Neural progenitor cell (in vitro differentiated cells): ENCODE results near the gene PEX11B. TPM values are rescaled to one million over a fixed set of nuclear protein-coding genes. Genes with fewer than 3 reads are reported as not detected.
A peak's percentile ranks its signal among the peaks of the same experiment; 100 is the strongest.

Experiments used
- DNase-seq: peaks from one replicate; pipeline ENCODE4 v3.0.0-alpha.2; 2016; ENCODE audit warnings: low spot score
- H2AFZ ChIP-seq: fragments of 200-600 bp; sonication (generic); replicated peaks from 2 replicates; pipeline ENCODE4 v1.6.1; 2016; ENCODE audit warnings: antibody characterized with exemption
- H3F3A ChIP-seq: fragments of 200-600 bp; sonication (generic); 2 replicates; pipeline ENCODE4 v1.6.1; 2016; ENCODE audit warnings: antibody characterized with exemption, low read depth
- H3K27ac ChIP-seq: fragments of 200-600 bp; sonication (generic); 2 replicates; pipeline ENCODE4 v1.5.1; 2016; ENCODE audit warnings: mild to moderate bottlenecking
- H3K27me3 ChIP-seq: fragments of 200-600 bp; sonication (generic); 2 replicates; pipeline ENCODE4 v1.6.1; 2016; ENCODE audit warnings: mild to moderate bottlenecking, moderate library complexity
- H3K36me3 ChIP-seq: fragments of 200-600 bp; sonication (generic); 2 replicates; pipeline ENCODE4 v1.5.1; 2016
- H3K4me1 ChIP-seq: fragments of 200-600 bp; sonication (generic); 2 replicates; pipeline ENCODE4 v1.6.1; 2016; ENCODE audit warnings: mixed run types
- H3K4me2 ChIP-seq: fragments of 200-600 bp; sonication (generic); 2 replicates; pipeline ENCODE4 v1.6.1; 2016
- H3K4me3 ChIP-seq: fragments of 200-600 bp; sonication (generic); 2 replicates; pipeline ENCODE4 v1.5.1; 2016
- H3K79me2 ChIP-seq: fragments of 200-600 bp; sonication (generic); 2 replicates; pipeline ENCODE4 v1.6.1; 2016; ENCODE audit warnings: low read depth
- H3K9ac ChIP-seq: fragments of 200-600 bp; sonication (generic); 2 replicates; pipeline ENCODE4 v1.6.1; 2016
- H3K9me3 ChIP-seq: fragments of 200-600 bp; sonication (generic); 2 replicates; pipeline ENCODE4 v1.5.1; 2016; ENCODE audit warnings: low read depth
- H4K20me1 ChIP-seq: fragments of 200-600 bp; sonication (generic); 2 replicates; pipeline ENCODE4 v1.6.1; 2016; ENCODE audit warnings: low read depth
- H3K27ac Mint-ChIP-seq: 3 replicates; pipeline ENCODE4 v1.8.0; 2021; ENCODE audit warnings: mixed read lengths
- H3K27me3 Mint-ChIP-seq: 2 replicates; pipeline ENCODE4 v1.8.0; 2022; ENCODE audit warnings: low read depth, mild to moderate bottlenecking, inconsistent platforms, moderate library complexity, mixed read lengths; ENCODE audit not compliant: insufficient read depth
- H3K36me3 Mint-ChIP-seq: 3 replicates; pipeline ENCODE4 v1.8.0; 2021; ENCODE audit warnings: mixed read lengths
- H3K4me1 Mint-ChIP-seq: 3 replicates; pipeline ENCODE4 v1.8.0; 2021; ENCODE audit warnings: mixed read lengths
- H3K4me3 Mint-ChIP-seq: 3 replicates; pipeline ENCODE4 v1.8.0; 2021; ENCODE audit warnings: mild to moderate bottlenecking, moderate library complexity, mixed read lengths
- H3K9me3 Mint-ChIP-seq: 3 replicates; pipeline ENCODE4 v1.8.0; 2020; ENCODE audit warnings: mixed read lengths
- EZH2 ChIP-seq: fragments of 200-600 bp; sonication (generic); IDR thresholded peaks from 2 replicates; pipeline ENCODE4 v1.6.1; 2017; ENCODE audit warnings: antibody characterized with exemption, mild to moderate bottlenecking, moderate library complexity
- EZH2phosphoT487 ChIP-seq: fragments of 200-600 bp; sonication (generic); IDR thresholded peaks from 2 replicates; pipeline ENCODE4 v1.6.1; 2017; ENCODE audit warnings: antibody characterized with exemption
- total RNA-seq: library from RNA; depleted of rRNA; stranded (reverse); fragments of >200 nt; gene quantifications from 2 replicates; pipeline ENCODE4 v1.2.3, GENCODE V29; 2015; ENCODE audit warnings: low replicate concordance
- TF ChIP-seq, protein P1 (sequence below): fragments of 200-600 bp; sonication (generic); IDR thresholded peaks from 2 replicates; pipeline ENCODE4 v1.5.1; 2017; ENCODE audit warnings: antibody characterized with exemption, mild to moderate bottlenecking

PEX11B gene
- total RNA-seq, 1 donor from 2014 or later: 15.0 TPM

DNA sequence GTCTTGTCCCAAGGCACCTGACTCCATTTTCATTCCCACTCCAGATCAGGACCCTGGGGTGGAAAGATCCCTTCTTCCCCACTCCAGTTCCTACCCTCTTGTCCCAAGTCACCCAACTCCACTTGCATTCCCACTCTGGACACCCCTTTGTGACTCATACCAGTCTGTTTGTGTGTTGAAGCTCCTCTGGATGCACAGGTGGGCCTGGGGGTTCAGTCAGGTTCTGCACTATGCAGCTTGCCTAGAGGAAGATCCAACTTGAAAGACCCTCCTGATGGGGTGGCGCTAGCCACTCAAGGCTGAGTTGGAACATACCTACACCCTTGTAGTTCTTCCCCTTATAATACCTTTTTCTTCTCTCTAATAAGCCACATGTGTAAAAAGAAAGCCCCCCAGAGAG, 23.0 kb downstream of the PEX11B start:
- Mint-ChIP-seq H3K27me3 (peaks cover 16% of the 10 kb centered on the region), H3K4me3 (no peak overlapping the region), H3K4me1 (peaks cover 34% of the 10 kb centered on the region), H3K9me3 (no peaks in the 10 kb centered on the region), H3K27ac (no peak overlapping the region), H3K36me3 (no peaks in the 10 kb centered on the region)
- Histone ChIP-seq H3K4me2 (no peak overlapping the region), H3F3A (no peaks in the 10 kb centered on the region), H3K27me3 (no peaks in the 10 kb centered on the region), H2AFZ (no peak overlapping the region), H3K9me3 (no peaks in the 10 kb centered on the region), H3K4me1 (peaks cover 7% of the 10 kb centered on the region), H3K27ac (no peak overlapping the region), H3K4me3 (no peak overlapping the region), H4K20me1 (no peaks in the 10 kb centered on the region), H3K79me2 (no peaks in the 10 kb centered on the region), H3K36me3 (no peaks in the 10 kb centered on the region), H3K9ac (no peak overlapping the region)
- TF ChIP-seq EZH2phosphoT487 (no peak), EZH2 (no peak)
- TF ChIP-seq, protein P1, sequence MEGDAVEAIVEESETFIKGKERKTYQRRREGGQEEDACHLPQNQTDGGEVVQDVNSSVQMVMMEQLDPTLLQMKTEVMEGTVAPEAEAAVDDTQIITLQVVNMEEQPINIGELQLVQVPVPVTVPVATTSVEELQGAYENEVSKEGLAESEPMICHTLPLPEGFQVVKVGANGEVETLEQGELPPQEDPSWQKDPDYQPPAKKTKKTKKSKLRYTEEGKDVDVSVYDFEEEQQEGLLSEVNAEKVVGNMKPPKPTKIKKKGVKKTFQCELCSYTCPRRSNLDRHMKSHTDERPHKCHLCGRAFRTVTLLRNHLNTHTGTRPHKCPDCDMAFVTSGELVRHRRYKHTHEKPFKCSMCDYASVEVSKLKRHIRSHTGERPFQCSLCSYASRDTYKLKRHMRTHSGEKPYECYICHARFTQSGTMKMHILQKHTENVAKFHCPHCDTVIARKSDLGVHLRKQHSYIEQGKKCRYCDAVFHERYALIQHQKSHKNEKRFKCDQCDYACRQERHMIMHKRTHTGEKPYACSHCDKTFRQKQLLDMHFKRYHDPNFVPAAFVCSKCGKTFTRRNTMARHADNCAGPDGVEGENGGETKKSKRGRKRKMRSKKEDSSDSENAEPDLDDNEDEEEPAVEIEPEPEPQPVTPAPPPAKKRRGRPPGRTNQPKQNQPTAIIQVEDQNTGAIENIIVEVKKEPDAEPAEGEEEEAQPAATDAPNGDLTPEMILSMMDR: no peak
- no peak for DNase-seq

DNA sequence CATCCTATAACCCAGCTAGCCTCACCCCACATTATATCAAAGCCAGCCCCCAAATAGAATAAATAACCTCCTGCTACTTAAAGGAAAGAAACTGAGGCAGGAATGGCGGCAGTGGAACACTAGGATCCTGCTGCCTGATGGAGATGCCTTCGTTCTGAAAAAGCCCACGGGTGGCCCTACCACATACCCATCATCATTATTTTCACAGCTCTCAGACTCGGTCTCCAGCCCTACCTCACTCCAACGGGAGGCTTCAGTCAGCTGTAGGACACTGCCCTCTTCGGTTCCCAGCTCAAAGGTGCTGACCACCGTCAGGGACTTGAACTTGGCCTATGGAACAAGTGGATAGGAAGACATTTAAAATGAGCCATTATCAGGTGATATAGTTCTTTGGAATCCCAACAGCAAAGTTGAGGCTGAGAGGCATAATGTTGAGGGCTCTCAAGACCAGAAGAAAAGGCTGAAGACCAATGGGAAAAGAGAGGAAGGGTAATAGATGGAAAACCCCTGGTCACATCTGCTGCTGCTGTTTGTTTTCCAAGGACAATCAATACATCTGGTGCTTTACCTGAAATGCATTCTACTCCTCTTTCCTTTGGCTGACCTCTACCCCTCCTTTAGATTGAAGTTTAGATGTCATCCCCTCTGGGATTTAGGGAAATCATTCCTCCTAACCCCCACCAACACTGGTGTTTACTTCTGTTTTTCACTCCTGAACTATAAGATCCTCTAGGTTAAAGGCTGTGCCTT, 25.0 kb downstream of the PEX11B start:
- Histone ChIP-seq H4K20me1 (no peaks in the 10 kb centered on the region), H3K79me2 (no peaks in the 10 kb centered on the region), H3K9me3 (no peaks in the 10 kb centered on the region), H3K36me3 (no peaks in the 10 kb centered on the region), H3K4me2 (no peak overlapping the region), H3K9ac (no peak overlapping the region), H2AFZ (no peak overlapping the region), H3K4me1 (peaks cover 7% of the 10 kb centered on the region), H3K27me3 (no peaks in the 10 kb centered on the region), H3K27ac (no peak overlapping the region), H3K4me3 (no peak overlapping the region), H3F3A (no peaks in the 10 kb centered on the region)
- no peaks in the 10 kb centered on the region for H3K36me3 Mint-ChIP-seq
- no peak overlapping the region for H3K4me3 Mint-ChIP-seq
- DNase-seq: no peak
- peaks cover 10% of the 10 kb centered on the region for H3K27me3 Mint-ChIP-seq
- H3K4me1 Mint-ChIP-seq: peaks cover 25% of the 10 kb centered on the region
- H3K27ac Mint-ChIP-seq: no peak overlapping the region
- no peak for TF ChIP-seq EZH2
- TF ChIP-seq, protein P1: no peak
- no peak for TF ChIP-seq EZH2phosphoT487
- H3K9me3 Mint-ChIP-seq: no peaks in the 10 kb centered on the region

DNA sequence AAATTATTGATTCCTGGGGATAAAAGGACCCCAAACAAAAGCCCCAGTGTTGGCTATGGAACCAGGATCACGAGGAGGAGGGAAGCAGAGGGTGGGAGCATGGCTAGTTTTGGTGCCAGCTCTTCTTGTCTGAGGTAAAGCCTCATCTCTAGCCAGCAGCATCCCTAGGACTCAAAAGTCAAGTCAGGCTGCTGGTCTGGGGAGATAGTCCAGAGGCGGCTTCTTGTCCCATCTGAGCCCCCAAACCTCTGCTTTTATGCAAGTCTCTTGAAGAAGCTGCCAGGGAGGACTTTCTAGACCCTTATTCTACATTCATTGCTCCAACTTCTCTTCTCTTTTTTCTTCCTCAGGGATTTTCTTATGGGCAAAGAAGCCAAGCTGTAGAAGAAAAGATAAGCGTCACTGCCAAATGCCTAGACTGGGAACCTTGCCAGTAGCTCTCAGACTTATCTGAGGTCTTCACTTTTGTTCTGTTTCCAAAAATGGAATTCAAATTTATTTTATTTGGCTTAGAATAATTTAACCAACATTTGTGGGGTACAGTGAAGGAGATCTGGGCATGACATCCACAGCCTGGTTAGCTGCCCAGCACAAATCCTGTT, 25.9 kb downstream of the PEX11B start:
- H3K4me1 Mint-ChIP-seq: peaks cover 25% of the 10 kb centered on the region
- peak overlapping the region; percentile 56 for H3K4me3 Mint-ChIP-seq
- Histone ChIP-seq H3K4me3 (peak overlapping the region; percentile 27), H3K4me2 (peak overlapping the region; percentile 74), H3K36me3 (no peaks in the 10 kb centered on the region), H2AFZ (peak overlapping the region; percentile 100), H3K4me1 (peaks cover 7% of the 10 kb centered on the region), H3F3A (no peaks in the 10 kb centered on the region), H3K9ac (no peak overlapping the region), H3K27ac (no peak overlapping the region), H3K27me3 (peaks cover 4% of the 10 kb centered on the region), H3K9me3 (no peaks in the 10 kb centered on the region), H4K20me1 (no peaks in the 10 kb centered on the region), H3K79me2 (no peaks in the 10 kb centered on the region)
- H3K36me3 Mint-ChIP-seq: no peaks in the 10 kb centered on the region
- H3K27me3 Mint-ChIP-seq: peaks cover 10% of the 10 kb centered on the region
- no peaks in the 10 kb centered on the region for H3K9me3 Mint-ChIP-seq
- TF ChIP-seq EZH2phosphoT487 (no peak), EZH2 (no peak)
- TF ChIP-seq, protein P1: no peak
- H3K27ac Mint-ChIP-seq: peak overlapping the region; percentile 88
- DNase-seq: no peak
